GM21723 (cell line): ENCODE data around the gene CFDP1.

Source experiments
- ATAC-seq: cut with Tn5 transposase; IDR thresholded peaks from one replicate; pipeline ENCODE4 v1.9.1; 2021; ENCODE audit warnings: mild to moderate bottlenecking, moderate library complexity; ENCODE audit not compliant: unreplicated experiment

CFDP1 gene

DNA sequence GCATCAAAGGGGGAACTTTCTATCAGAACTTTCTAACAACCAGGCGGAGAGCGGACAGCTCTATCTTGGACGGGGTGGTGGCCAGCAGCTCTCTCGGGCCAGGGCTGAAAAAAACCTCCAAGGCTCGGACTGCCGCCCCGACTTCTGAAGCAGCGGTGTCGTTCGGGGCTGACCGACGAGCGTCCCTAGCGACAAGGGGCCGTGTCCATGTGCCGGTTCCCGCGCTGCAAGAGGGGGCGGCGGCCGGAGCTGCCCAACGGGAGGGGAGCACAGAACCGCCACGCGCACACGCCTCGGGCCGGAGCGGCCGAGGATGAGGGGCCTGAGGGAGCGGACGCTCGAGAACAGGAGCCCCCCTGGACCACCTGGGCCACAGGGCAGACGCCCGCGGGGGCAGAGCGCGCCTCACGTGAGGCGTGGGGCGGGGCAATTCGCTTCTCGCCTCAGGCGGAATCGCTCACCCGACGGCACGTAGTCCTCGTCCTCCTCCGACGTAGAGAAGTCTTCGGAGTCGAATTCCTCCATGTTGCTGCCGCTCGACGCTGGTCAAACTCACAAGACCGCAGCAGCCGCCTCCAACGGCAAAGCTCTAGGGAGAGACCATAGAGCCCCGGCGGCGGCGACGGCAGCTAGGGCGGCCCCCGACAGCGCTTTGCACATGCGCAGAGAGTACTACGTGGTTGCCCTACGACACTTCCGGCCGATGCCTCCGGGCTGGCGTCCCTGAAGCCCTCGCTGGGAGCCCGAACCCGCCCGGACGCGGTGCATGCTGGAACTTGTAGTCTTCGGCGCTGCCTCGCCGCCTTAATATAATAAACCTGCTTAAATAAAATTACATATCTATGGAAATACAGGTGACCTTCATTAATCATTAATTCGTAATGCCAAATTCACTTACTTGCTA lies at the start of gene CFDP1:
Gene CFDP1, minus strand, starts transcription at position 676 of the 904 bp plus-strand sequence. Its CDS starts 151 bp downstream, at position 525.
- ATAC-seq, result peak; percentile 94

DNA sequence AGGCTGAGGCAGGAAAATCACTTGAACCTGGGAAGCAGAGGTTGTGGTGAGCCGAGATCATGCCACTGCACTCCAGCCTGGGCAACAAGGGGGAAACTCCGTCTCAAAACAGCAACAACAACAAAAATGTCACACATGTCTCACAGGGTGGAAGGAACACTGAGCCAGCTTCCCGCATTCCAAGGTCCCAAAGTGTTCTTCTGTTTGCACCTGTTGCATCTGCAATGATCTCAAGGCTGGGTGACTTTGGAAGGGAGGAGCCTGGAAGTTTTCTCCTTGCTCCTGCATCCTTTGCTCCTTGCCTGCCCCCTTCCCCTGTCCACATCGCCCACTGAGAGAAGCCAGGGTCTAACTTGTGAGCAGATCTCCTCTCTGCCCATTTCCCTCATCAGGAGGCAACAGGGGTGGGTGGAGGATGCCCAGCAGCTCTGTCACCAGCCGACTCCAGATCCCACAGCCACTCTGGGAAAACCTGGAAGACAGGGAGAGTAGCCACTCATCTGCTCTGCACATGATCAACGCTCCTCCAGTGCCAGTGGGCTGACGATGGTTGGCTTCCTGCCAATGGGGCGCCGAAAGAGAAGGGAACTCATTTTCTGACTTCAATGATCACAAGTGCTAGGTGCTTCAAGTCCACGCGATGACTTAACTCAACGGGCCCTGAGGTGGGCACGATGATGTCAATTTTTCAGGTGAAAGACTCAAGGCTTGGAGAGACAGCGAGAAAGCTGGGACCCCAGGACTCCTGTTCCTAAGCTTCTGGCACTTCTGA lies 49.3 kb upstream of the CFDP1 start:
- no peak for ATAC-seq

DNA sequence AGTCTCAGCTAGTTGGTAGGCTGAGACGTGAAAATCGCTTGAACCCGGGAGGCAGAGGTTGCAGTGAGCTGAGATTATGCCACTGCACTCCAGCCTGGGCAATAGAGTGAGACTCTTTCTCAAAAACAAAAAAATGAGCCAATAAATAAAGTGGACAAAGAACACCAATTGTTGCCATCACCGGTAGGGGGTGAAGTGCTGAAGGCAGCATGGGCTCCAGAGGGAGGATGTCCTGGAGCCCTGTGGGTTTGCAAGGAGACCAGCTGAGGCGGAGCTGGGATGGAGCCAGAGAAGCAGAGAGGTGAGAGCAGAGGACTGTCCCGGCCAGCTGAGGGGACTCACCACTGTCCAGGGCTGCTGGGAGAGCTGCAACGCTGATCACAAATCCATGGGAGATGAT lies 48.2 kb upstream of the CFDP1 start:
- no peak for ATAC-seq

DNA sequence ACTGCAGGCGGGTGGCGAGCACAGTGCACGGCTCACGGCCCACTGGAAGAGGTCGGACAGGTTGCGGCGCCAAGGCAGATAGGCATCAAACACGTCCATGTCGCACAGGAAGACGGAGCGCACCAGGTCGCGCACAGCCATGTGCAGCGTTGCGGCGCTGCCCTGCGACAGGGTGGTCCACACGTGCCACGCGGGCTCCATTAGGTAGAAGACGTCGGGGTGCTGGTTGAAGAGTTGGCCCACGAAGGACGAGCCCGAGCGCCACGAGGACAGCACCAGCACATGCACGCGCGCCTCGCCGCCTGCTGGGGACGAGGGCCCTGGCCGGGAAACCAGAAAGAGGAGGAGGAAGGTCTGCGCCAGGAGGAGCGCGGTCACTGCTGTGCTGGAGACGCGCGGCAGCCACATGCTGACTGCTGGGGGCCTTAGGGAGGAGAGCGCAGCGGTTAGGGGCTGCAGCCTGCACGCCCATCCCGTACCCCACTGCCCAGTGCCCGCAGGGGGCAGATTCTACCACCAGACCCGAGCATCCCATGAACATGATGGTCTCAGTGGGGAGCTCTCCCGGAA lies 46.2 kb upstream of the CFDP1 start:
- no peak for ATAC-seq

DNA sequence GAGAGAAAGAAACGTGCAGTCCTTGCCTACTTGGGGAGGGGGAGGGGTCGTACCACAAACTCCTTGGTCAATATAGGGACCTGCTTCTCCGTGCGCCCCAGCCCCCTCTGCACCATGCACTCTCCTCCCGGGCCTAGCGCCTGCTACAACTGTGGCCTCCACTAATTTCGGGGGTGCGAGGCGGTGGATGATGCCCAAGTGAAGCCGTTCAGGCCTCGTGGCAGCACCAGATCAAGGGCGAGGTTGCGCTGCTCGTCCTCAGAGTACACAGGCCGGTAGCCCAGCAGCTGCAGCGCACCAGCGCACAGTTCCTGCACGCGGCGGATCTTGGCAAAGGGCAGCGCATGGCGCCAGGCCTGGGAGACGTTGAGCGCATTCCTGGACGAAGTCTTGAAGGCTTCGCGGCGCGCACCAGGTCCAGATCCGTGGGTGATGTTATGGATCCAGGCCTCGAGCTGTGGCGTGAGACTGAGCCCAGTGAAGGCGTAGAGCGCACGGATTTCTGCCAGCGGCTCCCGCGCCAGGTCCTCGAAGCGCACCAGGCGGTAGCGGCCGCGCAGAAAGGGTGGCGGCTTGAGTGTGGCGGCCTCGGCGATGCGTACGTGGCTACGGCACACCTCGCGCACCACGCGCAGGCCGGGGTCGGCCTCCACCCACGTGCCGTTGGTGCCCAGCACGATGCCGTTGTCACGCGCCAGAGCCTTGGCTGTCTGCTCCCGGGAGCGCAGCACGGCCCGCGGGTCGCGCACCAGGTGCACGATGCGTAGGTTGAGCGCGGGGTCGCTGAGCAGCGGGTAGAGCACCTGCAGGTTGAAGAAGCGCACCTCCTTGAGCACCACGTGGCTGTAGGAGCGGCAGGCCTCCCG lies 45.4 kb upstream of the CFDP1 start:
- ATAC-seq, result no peak

DNA sequence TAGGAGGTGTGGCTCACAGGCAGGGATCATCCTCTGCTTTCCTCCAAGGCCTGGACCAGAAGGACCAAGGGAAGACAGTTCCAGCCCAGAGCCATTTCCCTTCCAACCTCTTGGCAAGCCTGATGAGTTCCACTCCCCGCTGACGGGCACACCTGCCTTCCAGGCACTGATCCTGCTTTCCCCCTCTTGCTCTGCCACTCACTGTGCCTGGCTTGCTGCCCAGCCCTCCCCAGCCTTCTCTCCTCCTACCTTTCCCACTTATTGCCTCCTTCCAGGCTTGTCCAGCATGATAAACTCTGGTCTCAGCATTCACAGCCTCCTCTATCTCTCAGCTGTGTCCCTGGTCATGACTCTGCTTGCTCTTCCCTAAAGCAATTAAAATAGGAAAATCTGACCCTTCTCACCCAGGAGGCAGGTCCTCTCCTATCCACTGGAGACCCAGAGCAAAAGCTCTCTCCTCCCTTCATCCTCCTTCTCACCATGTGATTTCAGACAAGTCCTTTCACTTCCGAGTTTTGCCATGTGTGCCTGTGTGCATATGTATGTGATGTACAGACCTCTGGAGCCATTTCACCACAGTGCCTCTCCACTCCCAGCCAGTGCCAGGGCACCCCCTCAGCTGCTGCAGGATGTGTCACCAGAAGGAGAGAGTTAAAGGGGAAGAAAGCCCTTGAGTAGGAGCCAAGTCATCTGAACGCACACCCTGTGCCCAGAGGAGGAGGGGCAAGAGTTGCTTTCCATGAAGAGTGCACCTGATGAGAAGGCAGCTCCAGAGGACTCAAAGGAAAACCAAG lies 44.6 kb upstream of the CFDP1 start:
- no peak for ATAC-seq

DNA sequence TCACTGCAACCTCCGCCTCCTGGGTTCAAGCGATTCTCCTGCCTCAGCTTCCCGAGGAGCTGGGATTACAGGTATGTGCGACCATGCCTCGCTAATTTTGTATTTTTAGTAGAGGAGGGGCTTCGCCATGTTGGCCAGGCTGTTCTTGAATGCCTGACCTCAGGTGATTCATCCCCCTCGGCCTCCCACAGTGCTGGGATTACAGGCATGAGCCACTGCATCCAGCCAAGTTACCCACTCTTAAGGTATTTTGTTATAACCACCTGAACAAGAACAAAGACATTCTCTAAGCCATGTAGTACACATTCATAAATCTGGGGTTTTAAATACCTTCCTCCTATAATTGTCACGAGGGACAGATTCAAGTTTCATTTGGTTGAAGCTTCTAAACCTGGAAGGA lies 43.5 kb upstream of the CFDP1 start:
- no peak for ATAC-seq

DNA sequence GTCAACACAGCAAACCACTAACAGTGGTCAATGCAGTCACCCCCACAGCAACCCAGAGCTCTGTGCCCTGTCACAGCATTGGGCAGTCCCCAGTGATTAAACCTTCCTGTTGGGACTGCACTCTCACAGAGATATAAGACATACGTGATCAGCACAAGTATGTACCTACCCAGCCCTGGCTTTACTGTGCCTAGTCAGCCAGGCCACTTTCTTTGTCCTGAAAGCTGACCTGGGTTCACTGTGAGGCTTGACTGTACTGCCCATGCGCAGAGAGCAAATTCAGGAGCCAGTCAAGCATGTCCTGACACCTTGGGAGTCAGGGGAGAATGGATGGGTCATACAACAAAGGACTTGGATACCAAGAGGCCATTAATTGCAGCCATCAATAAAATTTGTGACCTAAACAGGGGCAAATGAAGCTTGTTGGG lies 42.1 kb upstream of the CFDP1 start:
- no peak for ATAC-seq

DNA sequence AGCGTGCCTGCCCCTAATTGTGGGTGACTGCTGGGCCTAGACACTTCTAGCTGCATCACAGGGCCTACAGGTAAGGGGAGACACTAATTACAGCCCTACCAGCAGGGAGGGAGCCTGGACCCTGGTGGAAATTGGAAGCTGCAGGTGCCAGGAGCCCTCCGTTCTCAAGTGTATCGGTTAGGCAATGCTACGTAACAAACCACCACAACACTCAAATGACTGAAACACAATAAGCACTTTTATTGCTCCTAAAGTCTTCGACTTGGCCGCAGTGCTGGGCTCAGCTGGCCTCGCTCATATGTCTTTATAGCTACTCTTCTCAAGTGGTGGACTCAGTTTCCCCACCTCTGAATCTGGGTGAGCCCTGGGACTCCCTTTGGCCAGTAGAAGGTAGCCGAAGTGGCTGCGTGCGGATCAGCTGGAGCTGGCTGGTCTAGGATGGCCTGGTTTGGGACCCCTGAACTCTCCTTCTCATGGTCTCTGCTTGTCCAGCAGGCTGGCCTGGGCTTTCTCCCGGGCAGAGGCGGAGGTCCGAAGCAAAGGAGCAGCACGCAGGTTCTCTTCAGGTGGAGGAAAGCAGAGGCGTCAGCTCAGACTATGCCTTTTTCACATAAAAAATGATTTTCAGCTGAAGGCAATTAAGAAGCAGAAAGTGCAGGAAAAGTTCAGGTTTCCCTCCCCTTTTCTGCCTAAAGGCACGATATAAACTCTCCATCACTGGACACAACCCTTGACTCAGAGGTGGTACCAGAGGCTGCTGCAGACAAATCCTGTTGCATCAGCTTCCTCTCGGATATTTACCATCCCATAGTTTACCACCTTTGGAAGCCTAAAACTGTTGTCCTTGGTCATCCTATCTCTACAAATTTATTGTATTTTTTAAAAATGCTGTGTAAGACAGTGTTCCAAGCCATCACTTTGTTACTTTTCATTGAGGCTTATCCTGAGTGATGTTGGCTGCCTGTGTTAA lies 39.9 kb upstream of the CFDP1 start:
- ATAC-seq, result no peak

DNA sequence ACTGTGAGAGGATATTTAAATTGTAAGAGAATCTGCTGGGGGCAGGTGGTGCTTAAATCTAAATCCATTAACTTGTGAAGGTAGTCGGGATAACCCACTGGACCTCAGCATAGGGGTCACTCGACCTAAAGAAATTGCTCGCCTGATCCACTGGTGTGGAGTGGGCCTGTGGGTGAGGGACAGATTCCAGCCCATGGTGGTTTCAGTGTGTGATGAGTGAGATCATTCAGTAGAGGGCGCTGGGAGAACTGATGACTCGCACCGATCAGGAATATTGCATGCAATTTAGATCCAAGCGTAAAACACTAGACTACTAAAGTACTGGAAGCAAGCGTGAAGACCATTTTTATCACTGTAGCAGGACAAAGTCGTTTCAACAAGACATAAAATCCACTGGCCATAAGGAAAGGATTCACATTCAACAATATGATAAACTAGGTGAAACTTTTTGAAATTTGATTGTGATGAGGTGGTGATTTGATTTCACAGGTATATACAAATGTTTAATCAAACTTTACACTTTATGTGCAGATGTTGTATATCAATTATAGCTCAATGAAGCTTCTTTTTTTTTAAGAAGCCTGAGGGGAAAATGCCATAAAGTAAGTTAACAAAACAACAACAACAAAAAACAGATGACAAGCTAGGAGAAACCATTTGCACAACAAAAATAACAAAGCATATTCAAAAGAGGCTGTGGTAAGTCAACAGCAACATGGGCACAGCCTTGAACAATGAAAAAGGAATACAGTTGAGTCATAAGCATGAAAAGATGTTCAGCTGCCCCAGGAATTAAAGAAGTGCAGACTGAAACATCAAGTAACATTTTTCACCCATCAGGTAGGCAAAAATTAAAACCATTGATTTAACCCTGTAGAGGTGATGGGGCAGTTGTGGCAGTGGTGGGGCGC lies 38.7 kb upstream of the CFDP1 start:
- ATAC-seq, result peak; percentile 91

DNA sequence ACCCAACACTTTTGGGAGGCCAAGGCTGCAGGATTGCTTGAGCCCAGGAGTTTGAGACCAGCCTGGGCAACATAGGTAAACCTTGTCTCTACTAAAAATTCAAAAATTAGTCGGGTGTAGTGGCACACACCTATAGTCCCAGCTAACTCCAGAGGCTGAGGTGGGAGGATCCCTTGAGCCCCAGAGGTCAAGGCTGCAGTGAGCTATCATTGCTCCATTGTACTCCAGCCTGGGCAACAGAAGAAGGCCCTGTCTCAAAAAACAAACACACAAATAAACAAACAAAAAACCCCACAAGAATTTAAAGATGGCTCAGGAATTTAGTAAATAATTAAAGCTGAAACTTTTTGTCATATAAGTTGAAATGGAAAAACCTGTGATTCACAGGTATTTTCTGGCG lies 33.5 kb upstream of the CFDP1 start:
- ATAC-seq, result no peak

DNA sequence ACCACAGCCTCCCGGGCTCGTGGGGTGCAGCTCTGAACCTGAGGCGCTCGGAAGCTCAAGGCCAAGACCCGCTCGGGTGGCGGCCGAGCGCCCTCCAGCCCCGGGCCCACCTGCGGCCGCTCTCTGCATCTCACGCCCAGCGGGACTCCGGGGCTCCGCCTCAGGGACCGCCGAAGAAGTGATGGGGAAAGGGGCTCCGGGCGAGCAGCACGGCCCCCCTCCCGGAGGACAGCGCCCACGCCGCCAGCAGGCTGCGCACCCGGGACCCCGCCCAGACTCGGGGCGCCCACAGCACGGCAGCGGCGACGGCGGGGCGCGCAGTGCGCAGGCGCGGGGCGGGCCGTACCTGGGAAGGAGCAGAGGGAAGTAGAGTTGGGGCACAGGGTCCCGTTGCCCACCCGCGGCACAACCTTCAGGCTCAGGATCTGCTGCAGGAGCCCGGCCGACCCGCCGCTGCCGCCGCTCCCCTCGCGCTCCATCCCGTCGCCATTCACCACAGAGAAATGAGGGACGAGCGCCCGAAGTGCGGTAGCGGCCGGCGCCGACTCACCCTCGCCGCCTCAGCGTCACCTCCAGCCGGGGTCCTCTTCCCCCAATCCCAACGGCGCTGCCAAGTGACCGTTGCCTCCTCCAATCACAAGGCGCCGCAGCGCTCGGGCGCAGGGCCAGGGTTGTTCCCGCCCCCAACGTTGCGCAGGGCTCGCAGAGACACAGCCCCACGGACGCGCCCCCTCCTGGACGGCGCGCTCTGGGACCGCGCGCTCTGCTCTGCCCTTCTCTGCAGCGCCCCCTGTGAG lies 31.0 kb upstream of the CFDP1 start, which contains the start of gene TMEM170A:
Gene TMEM170A, minus strand, starts transcription at position 568 of the 797 bp plus-strand sequence. Its CDS starts 89 bp downstream, at position 479.
- peak; percentile 94 for ATAC-seq

DNA sequence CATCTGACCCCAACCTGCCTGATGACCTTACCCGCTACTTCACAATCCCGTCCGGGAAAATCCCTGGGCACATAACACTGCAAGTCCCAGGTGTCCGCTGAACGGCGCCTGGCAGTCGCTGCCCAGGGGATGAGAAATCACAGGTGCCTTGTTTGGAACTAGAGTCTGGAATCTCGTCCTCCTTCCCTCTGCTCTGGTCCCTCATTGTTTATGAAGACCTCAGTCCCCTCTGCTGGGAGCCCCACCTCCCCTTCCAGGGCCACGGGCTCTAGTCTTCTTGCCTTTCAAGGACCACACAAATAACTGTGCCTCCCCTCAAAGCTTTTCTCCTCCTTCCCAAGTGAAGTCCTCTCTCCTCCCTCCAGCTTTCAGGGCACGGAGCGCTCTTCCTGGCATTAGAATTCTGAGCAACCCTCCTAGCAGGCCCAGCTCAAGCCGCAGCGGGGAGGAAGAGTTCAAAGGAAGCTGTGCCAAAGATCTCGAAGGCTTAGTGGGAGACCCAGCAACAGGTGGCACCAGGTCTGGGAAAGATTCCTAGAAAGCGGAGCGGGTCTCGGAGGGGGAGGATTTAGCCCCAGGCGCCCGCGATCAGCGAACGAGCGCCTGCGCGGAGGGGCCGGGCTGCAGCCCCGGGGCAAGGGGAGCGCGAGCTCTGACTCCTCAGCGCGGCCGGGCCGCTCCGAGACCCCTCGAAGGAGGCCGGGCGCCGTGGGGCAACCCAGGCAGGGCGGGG lies 30.3 kb upstream of the CFDP1 start:
- ATAC-seq, result peak; percentile 18

DNA sequence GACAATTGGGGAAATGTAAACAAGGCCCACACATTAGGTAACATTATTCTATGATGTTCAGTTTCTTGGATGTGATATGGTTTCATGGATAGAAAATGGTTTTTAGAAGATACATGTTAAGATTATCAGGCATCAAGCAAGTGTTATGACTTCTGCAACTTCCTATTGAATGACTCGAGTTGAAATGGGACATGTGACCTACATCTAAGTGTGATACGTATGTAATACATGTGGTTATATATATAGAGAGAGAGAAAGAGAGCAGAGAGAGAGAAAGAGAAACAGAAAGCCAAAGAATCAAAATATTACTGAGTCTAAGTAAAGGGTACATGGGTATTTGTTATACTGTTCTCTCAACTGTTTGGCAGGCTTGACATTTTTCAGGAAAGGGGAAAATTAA lies 29.5 kb upstream of the CFDP1 start:
- ATAC-seq, result peak; percentile 21

DNA sequence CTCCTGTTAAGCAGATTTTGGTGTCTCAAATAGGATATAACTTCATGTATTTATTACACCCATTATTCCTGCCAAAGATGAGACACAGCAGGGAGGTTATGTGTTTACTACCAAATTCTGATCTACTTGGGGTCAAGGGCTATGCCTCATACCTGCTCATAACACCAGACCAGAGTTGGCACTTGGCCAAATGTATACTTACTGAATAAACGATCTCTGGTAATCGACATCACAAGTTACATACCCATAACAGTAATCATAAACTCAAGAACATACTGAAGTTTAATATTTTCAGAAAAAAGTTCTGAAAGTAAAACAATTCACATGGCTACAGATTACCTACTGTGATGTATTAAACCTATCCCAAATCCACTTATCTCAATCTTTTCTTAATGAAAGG lies 28.3 kb upstream of the CFDP1 start:
- ATAC-seq, result no peak

DNA sequence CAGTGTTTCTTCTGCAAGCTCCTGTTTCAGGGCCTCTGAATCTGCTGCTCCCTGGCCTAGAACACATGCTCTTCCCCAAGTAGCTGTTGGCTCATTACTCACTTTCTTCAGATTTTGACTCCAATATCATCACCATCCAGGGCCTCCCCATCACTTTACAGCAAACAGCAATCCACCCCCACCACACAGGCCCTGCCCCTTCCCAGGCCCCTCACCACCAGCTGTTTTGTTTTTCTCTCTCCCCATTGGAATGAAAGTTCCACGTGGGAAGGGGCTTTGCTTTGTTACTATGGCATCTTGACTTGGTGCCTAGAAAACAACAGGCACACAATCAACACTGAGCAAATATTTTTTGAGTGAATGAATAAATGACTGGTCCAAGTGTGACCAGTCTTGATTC lies 27.1 kb upstream of the CFDP1 start:
- ATAC-seq, result no peak
